ENCODE data around the gene ROGDI. TPM values are rescaled to one million over a fixed set of nuclear protein-coding genes. Genes with fewer than 3 reads are reported as not detected.

ROGDI gene
- total RNA-seq, 3 donors from 2014 or later, result 6.6 to 23.3 (median 21.2) TPM

- no peaks in the 10 kb centered on the region for H3K36me3 ChIP-seq
- H3K27ac ChIP-seq, result peak overlapping the region; percentile 86 to 87
- peak overlapping the region; percentile 73 to 86 (median 82) for H3K4me3 ChIP-seq
- peaks cover 0 to 6% of the 10 kb centered on the region in 2 donors for H3K4me1 ChIP-seq
- intact Hi-C loops (cut with DNase I; ENCODE audit: low total_unique reads), result no loop called here
- H3K27me3 ChIP-seq, result no peaks in the 10 kb centered on the region
- DNase-seq (ENCODE audit: low spot score in 2 of 2), result no peak
- TF ChIP-seq POLR2AphosphoS5 (IDR thresholded peaks at IDR 0.05) (no peak), POLR2A (IDR thresholded peaks at IDR 0.05) (no peak), CTCF (IDR thresholded peaks at IDR 0.05) (no peak)
- no peaks in the 10 kb centered on the region for H3K9me3 ChIP-seq
Measured at GRCh38 chr16:4801051-4801961, 1.1 kb downstream of the ROGDI start.

GRCh38 chr16:4800290-4801041 lies 2.0 kb downstream of the ROGDI start:
- Histone ChIP-seq H3K4me3 (peak overlapping the region in 1 of 3 donors; percentile 22), H3K36me3 (no peaks in the 10 kb centered on the region), H3K27me3 (no peaks in the 10 kb centered on the region), H3K4me1 (peaks cover 0 to 6% of the 10 kb centered on the region in 2 donors), H3K9me3 (no peaks in the 10 kb centered on the region), H3K27ac (peak overlapping the region; percentile 86 to 87)
- TF ChIP-seq POLR2AphosphoS5 (IDR thresholded peaks at IDR 0.05), result no peak
- no peak for TF ChIP-seq POLR2A (IDR thresholded peaks at IDR 0.05)
- TF ChIP-seq CTCF (IDR thresholded peaks at IDR 0.05), result no peak
- intact Hi-C loops (cut with DNase I; ENCODE audit: low total_unique reads), result no loop called here
- DNase-seq (ENCODE audit: low spot score in 2 of 2), result peak in 1 of 2 donors; percentile 39

GRCh38 chr16:4799171-4799855 lies 3.1 kb downstream of the ROGDI start:
- no peaks in the 10 kb centered on the region for H3K27me3 ChIP-seq
- H3K4me3 ChIP-seq, result no peak overlapping the region
- TF ChIP-seq CTCF (IDR thresholded peaks at IDR 0.05) (no peak), POLR2AphosphoS5 (IDR thresholded peaks at IDR 0.05) (no peak), POLR2A (IDR thresholded peaks at IDR 0.05) (no peak)
- no peaks in the 10 kb centered on the region for H3K9me3 ChIP-seq
- no peak for DNase-seq (ENCODE audit: low spot score in 2 of 2)
- H3K27ac ChIP-seq, result no peak overlapping the region
- intact Hi-C loops (cut with DNase I; ENCODE audit: low total_unique reads), result no loop called here
- H3K4me1 ChIP-seq, result peaks cover 0 to 6% of the 10 kb centered on the region in 2 donors
- H3K36me3 ChIP-seq, result no peaks in the 10 kb centered on the region

- no peak for TF ChIP-seq POLR2A (IDR thresholded peaks at IDR 0.05)
- no peak for TF ChIP-seq POLR2AphosphoS5 (IDR thresholded peaks at IDR 0.05)
- no peak for TF ChIP-seq CTCF (IDR thresholded peaks at IDR 0.05)
- H3K27me3 ChIP-seq, result no peaks in the 10 kb centered on the region
- H3K27ac ChIP-seq, result no peak overlapping the region
- H3K4me1 ChIP-seq, result peaks cover 0 to 6% of the 10 kb centered on the region in 2 donors
- no peaks in the 10 kb centered on the region for H3K9me3 ChIP-seq
- DNase-seq (ENCODE audit: low spot score in 2 of 2), result no peak
- intact Hi-C loops (cut with DNase I; ENCODE audit: low total_unique reads), result no loop called here
- no peaks in the 10 kb centered on the region for H3K36me3 ChIP-seq
- H3K4me3 ChIP-seq, result no peak overlapping the region
Measured at GRCh38 chr16:4798456-4798855, 4.0 kb downstream of the ROGDI start.
